ENCODE results near the gene TSPAN15.

GRCh38 chr10:69517271-69517848 lies 66.1 kb downstream of the TSPAN15 start:
- no peak for TF ChIP-seq CTCF (conservative IDR thresholded peaks at IDR 0.05; ENCODE audit: low read depth, low read length)
- no peak for TF ChIP-seq POLR2A (IDR thresholded peaks at IDR 0.05; ENCODE audit: low read depth, low read length)
- TF ChIP-seq RAD21 (IDR thresholded peaks at IDR 0.05; ENCODE audit: low read length), result no peak
- no peak for TF ChIP-seq RFX5 (IDR thresholded peaks at IDR 0.05; ENCODE audit: low read depth, low read length)
- TF ChIP-seq MXI1 (IDR thresholded peaks at IDR 0.05; ENCODE audit: borderline replicate concordance, low read depth, low read length), result no peak
- TF ChIP-seq SMC3 (IDR thresholded peaks at IDR 0.05; ENCODE audit: low read depth, low read length), result no peak
- TF ChIP-seq CEBPB (IDR thresholded peaks at IDR 0.05; ENCODE audit: low read depth, low read length), result no peak
- TF ChIP-seq RCOR1 (IDR thresholded peaks at IDR 0.05; ENCODE audit: insufficient replicate concordance, low read length), result no peak
- no peak for TF ChIP-seq MAFK (IDR thresholded peaks at IDR 0.05; ENCODE audit: low read depth, low read length)
- no peak for TF ChIP-seq BHLHE40 (IDR thresholded peaks at IDR 0.05; ENCODE audit: low read depth, low read length)
- no peak for TF ChIP-seq ELK1 (IDR thresholded peaks at IDR 0.05; ENCODE audit: borderline replicate concordance, low read depth, low read length)
- no peak for TF ChIP-seq MAZ (IDR thresholded peaks at IDR 0.05; ENCODE audit: borderline replicate concordance, low read depth, low read length)
- TF ChIP-seq USF2 (IDR thresholded peaks at IDR 0.05; ENCODE audit: low read depth, low read length), result no peak
